Measurements from ENCODE around the gene NEGR1.

- TF ChIP-seq CTCF (IDR thresholded peaks at IDR 0.05) (no peak), ZFX (IDR thresholded peaks at IDR 0.05; ENCODE audit: borderline replicate concordance) (no peak)
Observed at GRCh38 chr1:71377886-71378285, 904.5 kb downstream of the NEGR1 start.

Measured in 22Rv1 (cell line).